Activated B cell treated with CpG ODN at 0.5 μM for 24 hours (primary cell): Measurements from ENCODE around the gene IGSF9. TPM values are rescaled to one million over a fixed set of nuclear protein-coding genes. Genes with fewer than 3 reads are reported as not detected.

ENCODE experiments used
- ATAC-seq: fragments of 200-7000 bp; cut with Tn5 transposase; one replicate; pipeline ENCODE4 v1.10.0; 2021; ENCODE audit warnings: low read depth, mild to moderate bottlenecking, moderate library complexity
- CTCF ChIA-PET: fragments of 350-600 bp; sonication (Branson Sonifier 250); formaldehyde crosslinking; loops from one replicate; lab custom pipeline; 2021; ENCODE audit warnings: antibody characterized with exemption; lab: Charles Lee
- POLR2A ChIA-PET: fragments of 350-600 bp; sonication (Branson Sonifier 250); formaldehyde crosslinking; loops from one replicate; lab custom pipeline; 2021; ENCODE audit warnings: antibody characterized with exemption; lab: Charles Lee
- DNase-seq: peaks from one replicate; pipeline ENCODE4 v3.0.0; 2022
- H3K27ac Mint-ChIP-seq: one replicate; pipeline ENCODE4 v1.8.0; 2020; ENCODE audit warnings: mixed read lengths
- H3K27me3 Mint-ChIP-seq: one replicate; pipeline ENCODE4 v1.8.0; 2021; ENCODE audit warnings: mixed read lengths
- H3K36me3 Mint-ChIP-seq: one replicate; pipeline ENCODE4 v1.8.0; 2021; ENCODE audit warnings: low read depth, mixed read lengths
- H3K4me1 Mint-ChIP-seq: one replicate; pipeline ENCODE4 v1.8.0; 2021; ENCODE audit warnings: mixed read lengths
- H3K4me3 Mint-ChIP-seq: one replicate; pipeline ENCODE4 v1.8.0; 2020; ENCODE audit warnings: mild to moderate bottlenecking, mixed read lengths
- H3K9me3 Mint-ChIP-seq: one replicate; pipeline ENCODE4 v1.8.0; 2020; ENCODE audit warnings: mixed read lengths
- CTCF ChIP-seq: fragments of 200-600 bp; IDR thresholded peaks from one replicate; pipeline ENCODE4 v1.8.0; 2022; ENCODE audit warnings: antibody characterized with exemption, mild to moderate bottlenecking
- intact Hi-C: fragments of 100-400 bp; cut with micrococcal nuclease; formaldehyde crosslinking; loops from one replicate; pipeline ENCODE4 v1.15.1; 2024
- total RNA-seq: library from RNA; stranded (reverse); gene quantifications from 2 replicates; pipeline ENCODE4 v1.2.3, GENCODE V29; 2022

IGSF9 gene
- total RNA-seq, 1 donor from 2014 or later, result not detected

GRCh38 chr1:159953536-159954515, 8.4 kb upstream of the IGSF9 start, which contains the start of gene SLAMF9:
TSS of gene SLAMF9 (minus strand) at chr1:159954237. CDS start at chr1:159954137, 100 bp downstream.
- no peak within 1 kb of the TSS for H3K4me3 Mint-ChIP-seq
- intact Hi-C loops, result no loop called here
- no peaks in the 10 kb centered on the region for H3K36me3 Mint-ChIP-seq
- TF ChIP-seq CTCF, result no peak
- CTCF ChIA-PET, result no interaction called here
- no peaks in the 10 kb centered on the region for H3K4me1 Mint-ChIP-seq
- peaks cover 31% of the 10 kb centered on the region for H3K27me3 Mint-ChIP-seq
- no peaks in the 10 kb centered on the region for H3K9me3 Mint-ChIP-seq
- peak within 1 kb of the TSS; percentile 2 for H3K27ac Mint-ChIP-seq
- DNase-seq (no peak), ATAC-seq (no peak)
- POLR2A ChIA-PET, result no interaction called here

- TF ChIP-seq CTCF, result no peak
- no peak overlapping the region for H3K27ac Mint-ChIP-seq
- POLR2A ChIA-PET, result no interaction called here
- no peaks in the 10 kb centered on the region for H3K4me1 Mint-ChIP-seq
- CTCF ChIA-PET, result no interaction called here
- no peaks in the 10 kb centered on the region for H3K9me3 Mint-ChIP-seq
- intact Hi-C loops, result no loop called here
- no peaks in the 10 kb centered on the region for H3K36me3 Mint-ChIP-seq
- H3K27me3 Mint-ChIP-seq, result peaks cover 31% of the 10 kb centered on the region
- ATAC-seq (no peak), DNase-seq (no peak)
- no peak overlapping the region for H3K4me3 Mint-ChIP-seq
Measured at GRCh38 chr1:159952932-159953331, 7.5 kb upstream of the IGSF9 start.

GRCh38 chr1:159951551-159951950, 6.1 kb upstream of the IGSF9 start:
- ChIA-PET CTCF (no interaction called here), POLR2A (no interaction called here)
- DNase-seq, result no peak
- TF ChIP-seq CTCF, result no peak
- no peak for ATAC-seq
- no peaks in the 10 kb centered on the region for H3K4me1 Mint-ChIP-seq
- intact Hi-C loops, result no loop called here
- H3K27ac Mint-ChIP-seq, result no peak overlapping the region
- H3K27me3 Mint-ChIP-seq, result peaks cover 33% of the 10 kb centered on the region
- no peak overlapping the region for H3K4me3 Mint-ChIP-seq
- no peaks in the 10 kb centered on the region for H3K36me3 Mint-ChIP-seq
- H3K9me3 Mint-ChIP-seq, result no peaks in the 10 kb centered on the region

- H3K27ac Mint-ChIP-seq, result no peak overlapping the region
- no peak for TF ChIP-seq CTCF
- peaks cover 2% of the 10 kb centered on the region for H3K4me1 Mint-ChIP-seq
- H3K36me3 Mint-ChIP-seq, result no peaks in the 10 kb centered on the region
- ChIA-PET CTCF (no interaction called here), POLR2A (no interaction called here)
- H3K4me3 Mint-ChIP-seq, result no peak overlapping the region
- DNase-seq (no peak), ATAC-seq (no peak)
- intact Hi-C loops, result no loop called here
- no peaks in the 10 kb centered on the region for H3K9me3 Mint-ChIP-seq
- peaks cover 37% of the 10 kb centered on the region for H3K27me3 Mint-ChIP-seq
Measured at GRCh38 chr1:159951016-159951415, 5.6 kb upstream of the IGSF9 start.

- Mint-ChIP-seq H3K27me3 (peaks cover 44% of the 10 kb centered on the region), H3K4me1 (peaks cover 8% of the 10 kb centered on the region), H3K36me3 (no peaks in the 10 kb centered on the region), H3K27ac (no peak overlapping the region), H3K9me3 (no peaks in the 10 kb centered on the region), H3K4me3 (no peak overlapping the region)
- ATAC-seq (no peak), DNase-seq (no peak)
- ChIA-PET CTCF (no interaction called here), POLR2A (no interaction called here)
- no peak for TF ChIP-seq CTCF
- intact Hi-C loops, result no loop called here
Measured at GRCh38 chr1:159949981-159950381, 4.6 kb upstream of the IGSF9 start.
